KMS-11 (cell line): ENCODE results near the gene WDR64.

Experiments used
- H2AFZ ChIP-seq: fragments of 200-600 bp; sonication (generic); 2 replicates; pipeline ENCODE4 v1.6.1; 2016; ENCODE audit warnings: antibody characterized with exemption, mixed run types, low read depth
- H3K27ac ChIP-seq: fragments of 200-600 bp; sonication (generic); 2 replicates; pipeline ENCODE4 v1.6.1; 2016; ENCODE audit warnings: mild to moderate bottlenecking, mixed run types
- H3K27me3 ChIP-seq: fragments of 200-600 bp; sonication (generic); 2 replicates; pipeline ENCODE4 v1.6.1; 2017; ENCODE audit warnings: mild to moderate bottlenecking, low read depth, mixed run types, moderate library complexity; ENCODE audit not compliant: insufficient read depth
- H3K36me3 ChIP-seq: fragments of 200-600 bp; sonication (generic); 2 replicates; pipeline ENCODE4 v1.6.1; 2017; ENCODE audit warnings: mild to moderate bottlenecking, mixed run types; ENCODE audit not compliant: insufficient read depth
- H3K4me1 ChIP-seq: fragments of 200-600 bp; sonication (generic); 2 replicates; pipeline ENCODE4 v1.6.1; 2016; ENCODE audit warnings: mild to moderate bottlenecking, low read depth, mixed run types; ENCODE audit not compliant: poor library complexity, severe bottlenecking
- H3K4me2 ChIP-seq: fragments of 200-600 bp; sonication (generic); 2 replicates; pipeline ENCODE4 v1.7.0; 2016; ENCODE audit warnings: mild to moderate bottlenecking, mixed run types
- H3K4me3 ChIP-seq: fragments of 200-600 bp; sonication (generic); IDR thresholded peaks from 2 replicates; pipeline ENCODE4 v1.6.1; 2017; ENCODE audit warnings: low read depth, low read length, mixed read lengths; ENCODE audit not compliant: insufficient read depth
- H3K79me2 ChIP-seq: fragments of 200-600 bp; sonication (generic); 2 replicates; pipeline ENCODE4 v1.6.1; 2016; ENCODE audit warnings: low read depth, mixed run types; ENCODE audit not compliant: insufficient read depth
- H3K9ac ChIP-seq: fragments of 200-600 bp; sonication (generic); 2 replicates; pipeline ENCODE4 v1.6.1; 2016; ENCODE audit warnings: mild to moderate bottlenecking, mixed run types
- H4K20me1 ChIP-seq: fragments of 200-600 bp; sonication (generic); 2 replicates; pipeline ENCODE4 v1.6.1; 2016; ENCODE audit warnings: mild to moderate bottlenecking, mixed run types; ENCODE audit not compliant: insufficient read depth
- TF ChIP-seq, protein P1 (sequence below): fragments of 200-600 bp; sonication (generic); conservative IDR thresholded peaks from 2 replicates; pipeline ENCODE4 v1.6.1; 2017; ENCODE audit warnings: low read depth, mild to moderate bottlenecking, antibody characterized with exemption, low read length, moderate library complexity, mixed read lengths

Gene WDR64

DNA sequence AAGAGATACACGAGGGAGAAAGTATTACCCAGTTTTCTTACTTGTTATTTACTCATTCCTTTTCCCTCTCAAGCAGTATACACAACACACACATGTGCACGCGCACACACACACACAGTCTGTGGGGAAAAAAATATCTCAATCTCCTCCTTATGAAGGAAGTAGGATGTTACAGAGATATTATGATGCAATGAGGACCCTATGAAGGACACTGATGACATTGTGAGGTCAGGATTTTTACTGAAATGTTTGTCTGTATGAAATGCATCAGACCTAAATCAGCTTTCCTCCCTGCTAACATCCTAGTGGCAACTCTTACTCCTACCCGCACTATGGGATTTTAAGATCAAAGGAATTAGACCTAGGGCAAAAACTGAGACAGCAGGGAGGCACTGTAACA is at the start of gene WDR64:
TSS of gene WDR64 (plus strand) at position 270 of the 400 bp plus-strand sequence. CDS start 204 bp downstream, outside the sequence.
- no peak within 1 kb of the TSS for H3K4me3 ChIP-seq
- H3K27me3 ChIP-seq = no peaks in the 10 kb centered on the region
- no peak within 1 kb of the TSS for H2AFZ ChIP-seq
- TF ChIP-seq, protein P1, sequence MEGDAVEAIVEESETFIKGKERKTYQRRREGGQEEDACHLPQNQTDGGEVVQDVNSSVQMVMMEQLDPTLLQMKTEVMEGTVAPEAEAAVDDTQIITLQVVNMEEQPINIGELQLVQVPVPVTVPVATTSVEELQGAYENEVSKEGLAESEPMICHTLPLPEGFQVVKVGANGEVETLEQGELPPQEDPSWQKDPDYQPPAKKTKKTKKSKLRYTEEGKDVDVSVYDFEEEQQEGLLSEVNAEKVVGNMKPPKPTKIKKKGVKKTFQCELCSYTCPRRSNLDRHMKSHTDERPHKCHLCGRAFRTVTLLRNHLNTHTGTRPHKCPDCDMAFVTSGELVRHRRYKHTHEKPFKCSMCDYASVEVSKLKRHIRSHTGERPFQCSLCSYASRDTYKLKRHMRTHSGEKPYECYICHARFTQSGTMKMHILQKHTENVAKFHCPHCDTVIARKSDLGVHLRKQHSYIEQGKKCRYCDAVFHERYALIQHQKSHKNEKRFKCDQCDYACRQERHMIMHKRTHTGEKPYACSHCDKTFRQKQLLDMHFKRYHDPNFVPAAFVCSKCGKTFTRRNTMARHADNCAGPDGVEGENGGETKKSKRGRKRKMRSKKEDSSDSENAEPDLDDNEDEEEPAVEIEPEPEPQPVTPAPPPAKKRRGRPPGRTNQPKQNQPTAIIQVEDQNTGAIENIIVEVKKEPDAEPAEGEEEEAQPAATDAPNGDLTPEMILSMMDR = no peak
- H3K4me2 ChIP-seq = no peak within 1 kb of the TSS
- no peaks in the 10 kb centered on the region for H3K36me3 ChIP-seq
- no peaks in the 10 kb centered on the region for H3K4me1 ChIP-seq
- H3K27ac ChIP-seq = no peak within 1 kb of the TSS
- no peaks in the 10 kb centered on the region for H4K20me1 ChIP-seq
- no peak within 1 kb of the TSS for H3K9ac ChIP-seq
- no peaks in the 10 kb centered on the region for H3K79me2 ChIP-seq

DNA sequence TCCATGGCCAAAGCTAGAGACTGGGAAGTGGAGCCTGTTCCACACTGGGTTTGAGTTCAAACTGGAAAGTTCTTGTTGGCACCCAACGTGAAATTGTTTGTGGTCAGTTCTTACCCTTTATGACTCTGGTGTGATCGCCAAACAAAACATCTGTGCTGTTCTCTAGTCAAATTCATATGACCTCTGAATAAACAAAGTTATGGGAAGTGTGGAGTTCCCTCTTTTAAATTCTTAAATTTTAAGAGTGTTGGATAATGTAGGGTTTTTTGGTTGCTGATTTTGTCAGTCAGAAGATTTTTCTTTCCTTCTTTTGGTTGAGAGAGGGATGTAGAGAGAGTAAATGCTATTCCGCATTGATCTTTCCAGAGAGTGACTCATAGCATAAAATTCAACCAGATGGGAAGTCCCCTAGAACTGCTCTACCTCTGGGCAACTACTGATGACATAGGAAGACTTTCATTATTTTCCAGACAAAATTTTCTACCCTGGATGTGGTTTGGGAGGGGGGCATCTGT is 48.3 kb upstream of the WDR64 start:
- H3K4me2 ChIP-seq = no peak overlapping the region
- H3K4me1 ChIP-seq = no peaks in the 10 kb centered on the region
- H3K4me3 ChIP-seq = no peak overlapping the region
- TF ChIP-seq, protein P1 = no peak
- no peaks in the 10 kb centered on the region for H3K27me3 ChIP-seq
- H3K9ac ChIP-seq = no peak overlapping the region
- no peaks in the 10 kb centered on the region for H3K79me2 ChIP-seq
- no peaks in the 10 kb centered on the region for H4K20me1 ChIP-seq
- no peak overlapping the region for H2AFZ ChIP-seq
- no peak overlapping the region for H3K27ac ChIP-seq
- H3K36me3 ChIP-seq = no peaks in the 10 kb centered on the region

DNA sequence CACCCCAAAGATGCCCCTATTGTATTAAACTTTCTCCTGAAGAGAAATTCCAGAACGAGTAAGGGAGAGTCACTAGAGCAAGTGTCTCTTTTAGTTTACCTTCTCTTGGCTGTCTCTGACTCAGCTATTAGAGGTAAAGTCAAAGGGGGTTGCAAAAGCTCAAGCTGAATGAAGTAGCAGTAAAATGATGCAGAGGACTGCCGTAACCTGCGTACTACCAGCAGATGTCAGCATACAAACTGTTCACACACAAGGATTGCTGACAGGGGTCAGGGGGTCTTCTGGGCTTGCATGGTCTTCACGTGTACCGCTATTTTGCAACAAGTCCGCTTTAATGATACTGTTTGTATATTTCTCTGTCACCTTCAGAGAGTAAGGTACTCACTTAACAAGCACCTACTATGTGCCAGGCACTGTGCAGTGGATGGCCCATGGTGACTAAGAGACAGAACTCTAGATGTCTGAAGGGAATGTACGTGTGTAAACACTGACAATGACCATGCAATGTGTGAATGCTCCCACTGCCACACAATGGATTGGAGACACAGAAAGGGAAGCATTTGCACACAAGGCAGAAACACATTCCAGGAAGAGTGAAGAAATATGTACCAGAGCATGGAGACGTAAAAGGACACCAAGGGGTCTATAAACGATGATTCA is 46.8 kb upstream of the WDR64 start:
- TF ChIP-seq, protein P1 = peak; percentile 61; the same call in 1 of the 2 replicates
- H3K4me1 ChIP-seq = no peaks in the 10 kb centered on the region
- H3K27me3 ChIP-seq = no peaks in the 10 kb centered on the region
- H3K4me2 ChIP-seq = no peak overlapping the region
- no peak overlapping the region for H3K27ac ChIP-seq
- H3K36me3 ChIP-seq = no peaks in the 10 kb centered on the region
- H3K4me3 ChIP-seq = no peak overlapping the region
- no peaks in the 10 kb centered on the region for H4K20me1 ChIP-seq
- no peak overlapping the region for H2AFZ ChIP-seq
- H3K9ac ChIP-seq = no peak overlapping the region
- H3K79me2 ChIP-seq = no peaks in the 10 kb centered on the region

DNA sequence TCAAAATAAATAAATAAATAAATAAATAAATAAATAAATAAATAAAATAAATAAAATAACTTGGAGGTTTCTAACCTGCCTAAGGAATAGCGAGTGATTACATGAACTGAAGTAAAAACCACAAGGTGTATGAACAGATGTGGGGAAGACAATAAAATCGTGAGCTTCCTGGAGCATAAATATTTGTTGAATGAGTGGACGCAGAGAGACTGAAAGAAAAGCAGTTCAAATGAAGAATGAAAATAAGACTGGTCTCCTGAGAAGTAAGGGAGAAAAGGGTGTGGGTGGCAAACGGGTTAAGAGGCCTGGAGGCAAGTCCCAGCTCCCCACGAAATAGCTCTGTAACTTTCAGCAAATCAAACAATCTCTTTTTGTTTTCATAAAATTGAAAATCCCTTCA is 45.5 kb upstream of the WDR64 start:
- no peaks in the 10 kb centered on the region for H3K36me3 ChIP-seq
- H4K20me1 ChIP-seq = no peaks in the 10 kb centered on the region
- peaks cover 5% of the 10 kb centered on the region for H3K4me1 ChIP-seq
- TF ChIP-seq, protein P1 = no peak
- H3K27me3 ChIP-seq = no peaks in the 10 kb centered on the region
- H3K27ac ChIP-seq = no peak overlapping the region
- no peak overlapping the region for H3K9ac ChIP-seq
- no peaks in the 10 kb centered on the region for H3K79me2 ChIP-seq
- H3K4me3 ChIP-seq = no peak overlapping the region
- no peak overlapping the region for H2AFZ ChIP-seq
- no peak overlapping the region for H3K4me2 ChIP-seq
